HepG2 (cell line): Measurements from ENCODE around the gene ABCG4. TPM values are rescaled to one million over a fixed set of nuclear protein-coding genes. Genes with fewer than 3 reads are reported as not detected.

ENCODE experiments used
- ATF4 ChIP-seq, 2 experiments: fragments of 450-650 bp in 1 of 2; sonication (generic) in 1 of 2; formaldehyde crosslinking; IDR thresholded peaks; 2 replicates each; pipeline versions ENCODE4 v1.5.0 to v1.8.0; 2020 to 2022; ENCODE audit warnings: mild to moderate bottlenecking in 1 of 2, missing genetic modification reagents in 1 of 2
- BATF2 ChIP-seq: sonication (generic); formaldehyde crosslinking; IDR thresholded peaks from 2 replicates; pipeline ENCODE4 v1.8.0; 2022; ENCODE audit warnings: mild to moderate bottlenecking, missing genetic modification reagents, moderate library complexity
- BRD4 ChIP-seq: sonication (generic); formaldehyde crosslinking; IDR thresholded peaks from 2 replicates; pipeline ENCODE4 v1.4.0; 2020; ENCODE audit warnings: missing genetic modification reagents
- CBX2 ChIP-seq, 2 experiments: fragments of 200-600 bp in 1 of 2; sonication (generic); formaldehyde crosslinking in 1 of 2; IDR thresholded peaks; 2 replicates each; pipeline versions ENCODE4 v1.7.0 to v1.8.1; 2018 to 2022; ENCODE audit warnings: low read depth in 2 of 2, low read length in 1 of 2, mild to moderate bottlenecking in 1 of 2, missing genetic modification reagents in 1 of 2
- EED ChIP-seq: sonication (generic); formaldehyde crosslinking; IDR thresholded peaks from 2 replicates; pipeline ENCODE4 v1.5.0; 2020; ENCODE audit warnings: mild to moderate bottlenecking, missing genetic modification reagents
- GABPA ChIP-seq, 2 experiments: IDR thresholded peaks; 2 replicates each; pipeline ENCODE4 v1.6.1; 2011 to 2016; ENCODE audit warnings: low read depth in 2 of 2, low read length in 1 of 2, missing biosample characterization in 1 of 2, missing genetic modification characterization in 1 of 2
- GABPB1 ChIP-seq: IDR thresholded peaks from 2 replicates; pipeline ENCODE4 v1.6.1; 2016; ENCODE audit warnings: mild to moderate bottlenecking, missing genetic modification reagents, moderate library complexity, missing compliant biosample characterization
- POLR2G ChIP-seq: fragments of 200-400 bp; formaldehyde crosslinking; IDR thresholded peaks from 2 replicates; pipeline ENCODE4 v1.6.1; 2018; ENCODE audit warnings: mild to moderate bottlenecking, low read depth, low read length, moderate library complexity
- RAD21 ChIP-seq: fragments of 450-650 bp; formaldehyde crosslinking; IDR thresholded peaks from 2 replicates; pipeline ENCODE4 v1.5.0; 2020; ENCODE audit warnings: mild to moderate bottlenecking
- RXRA ChIP-seq: sonication (generic); formaldehyde crosslinking; IDR thresholded peaks from 2 replicates; pipeline ENCODE4 v1.5.1; 2020; ENCODE audit warnings: missing genetic modification reagents
- SAFB2 ChIP-seq: sonication (generic); formaldehyde crosslinking; IDR thresholded peaks from 2 replicates; pipeline ENCODE4 v1.5.1; 2020; ENCODE audit warnings: missing genetic modification reagents, low read depth, mild to moderate bottlenecking, borderline replicate concordance
- ZNF124 ChIP-seq: sonication (generic); formaldehyde crosslinking; IDR thresholded peaks from 2 replicates; pipeline ENCODE4 v1.4.0; 2020; ENCODE audit warnings: missing genetic modification reagents
- ZNF296 ChIP-seq: sonication (generic); formaldehyde crosslinking; conservative IDR thresholded peaks from 2 replicates; pipeline ENCODE4 v1.5.0; 2020; ENCODE audit warnings: mild to moderate bottlenecking, missing genetic modification reagents
- polyA plus RNA-seq, 8 experiments: library from polyadenylated mRNA; depleted of rRNA in 3 of 8; stranded (reverse) in 7 of 8; unstranded in 1 of 8; fragments of >200 nt; fragmentation: Illumina TruSeq in 4 of 8; extraction: Trizol in 4 of 8; gene quantifications; 2 replicates each; pipeline versions ENCODE4 v1.2.1 to v1.2.3, GENCODE V29; 2011 to 2016; ENCODE audit warnings: low read depth in 4 of 8, missing spikeins in 1 of 8, mixed read lengths in 1 of 8; ENCODE audit not compliant: insufficient read depth in 1 of 8
- total RNA-seq, 5 experiments: library from RNA; depleted of rRNA; stranded (reverse); fragments of >200 nt; fragmentation: Illumina TruSeq; extraction: Trizol; gene quantifications; 2 replicates each; pipeline ENCODE4 v1.2.3, GENCODE V29; 2016; ENCODE audit warnings: low read depth in 1 of 5
- TF ChIP-seq, protein P1 (sequence below): sonication (generic); formaldehyde crosslinking; IDR thresholded peaks from 2 replicates; pipeline ENCODE4 v1.4.0; 2020; ENCODE audit warnings: missing genetic modification reagents, borderline replicate concordance
- TF ChIP-seq, protein P2 (sequence below): sonication (generic); formaldehyde crosslinking; IDR thresholded peaks from 2 replicates; pipeline ENCODE4 v1.9.0; 2022; ENCODE audit warnings: missing genetic modification reagents, mild to moderate bottlenecking, borderline replicate concordance
- TF ChIP-seq, protein P3 (sequence below): IDR thresholded peaks from 2 replicates; pipeline ENCODE4 v1.6.1; 2016; ENCODE audit warnings: control low read depth
- TF ChIP-seq, protein P4 (sequence below): sonication (generic); formaldehyde crosslinking; IDR thresholded peaks from 2 replicates; pipeline ENCODE4 v1.4.0; 2020; ENCODE audit warnings: missing genetic modification reagents

The ABCG4 gene
- total and polyA plus RNA-seq, 2 of the 13 experiments (the other 11 are each of a cell fraction or from before 2014, with no cell fraction given), result not detected

- TF ChIP-seq, protein P1, sequence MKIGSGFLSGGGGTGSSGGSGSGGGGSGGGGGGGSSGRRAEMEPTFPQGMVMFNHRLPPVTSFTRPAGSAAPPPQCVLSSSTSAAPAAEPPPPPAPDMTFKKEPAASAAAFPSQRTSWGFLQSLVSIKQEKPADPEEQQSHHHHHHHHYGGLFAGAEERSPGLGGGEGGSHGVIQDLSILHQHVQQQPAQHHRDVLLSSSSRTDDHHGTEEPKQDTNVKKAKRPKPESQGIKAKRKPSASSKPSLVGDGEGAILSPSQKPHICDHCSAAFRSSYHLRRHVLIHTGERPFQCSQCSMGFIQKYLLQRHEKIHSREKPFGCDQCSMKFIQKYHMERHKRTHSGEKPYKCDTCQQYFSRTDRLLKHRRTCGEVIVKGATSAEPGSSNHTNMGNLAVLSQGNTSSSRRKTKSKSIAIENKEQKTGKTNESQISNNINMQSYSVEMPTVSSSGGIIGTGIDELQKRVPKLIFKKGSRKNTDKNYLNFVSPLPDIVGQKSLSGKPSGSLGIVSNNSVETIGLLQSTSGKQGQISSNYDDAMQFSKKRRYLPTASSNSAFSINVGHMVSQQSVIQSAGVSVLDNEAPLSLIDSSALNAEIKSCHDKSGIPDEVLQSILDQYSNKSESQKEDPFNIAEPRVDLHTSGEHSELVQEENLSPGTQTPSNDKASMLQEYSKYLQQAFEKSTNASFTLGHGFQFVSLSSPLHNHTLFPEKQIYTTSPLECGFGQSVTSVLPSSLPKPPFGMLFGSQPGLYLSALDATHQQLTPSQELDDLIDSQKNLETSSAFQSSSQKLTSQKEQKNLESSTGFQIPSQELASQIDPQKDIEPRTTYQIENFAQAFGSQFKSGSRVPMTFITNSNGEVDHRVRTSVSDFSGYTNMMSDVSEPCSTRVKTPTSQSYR, result 0 out of 2 replicates have a peak, but pooled peaks have one; percentile 10
- TF ChIP-seq GABPA (IDR thresholded peaks at IDR 0.05; ENCODE audit: low read depth, low read length), result peak; percentile 81
- TF ChIP-seq GABPA (CRISPR knock-in tag; IDR thresholded peaks at IDR 0.05; ENCODE audit: low read depth), result peak; percentile 93
- TF ChIP-seq ZNF296, result no peak
- peak; percentile 55; the same call in 1 of the 2 replicates for TF ChIP-seq ZNF124 (CRISPR knock-in tag)
- TF ChIP-seq, protein P2, sequence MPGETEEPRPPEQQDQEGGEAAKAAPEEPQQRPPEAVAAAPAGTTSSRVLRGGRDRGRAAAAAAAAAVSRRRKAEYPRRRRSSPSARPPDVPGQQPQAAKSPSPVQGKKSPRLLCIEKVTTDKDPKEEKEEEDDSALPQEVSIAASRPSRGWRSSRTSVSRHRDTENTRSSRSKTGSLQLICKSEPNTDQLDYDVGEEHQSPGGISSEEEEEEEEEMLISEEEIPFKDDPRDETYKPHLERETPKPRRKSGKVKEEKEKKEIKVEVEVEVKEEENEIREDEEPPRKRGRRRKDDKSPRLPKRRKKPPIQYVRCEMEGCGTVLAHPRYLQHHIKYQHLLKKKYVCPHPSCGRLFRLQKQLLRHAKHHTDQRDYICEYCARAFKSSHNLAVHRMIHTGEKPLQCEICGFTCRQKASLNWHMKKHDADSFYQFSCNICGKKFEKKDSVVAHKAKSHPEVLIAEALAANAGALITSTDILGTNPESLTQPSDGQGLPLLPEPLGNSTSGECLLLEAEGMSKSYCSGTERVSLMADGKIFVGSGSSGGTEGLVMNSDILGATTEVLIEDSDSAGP, result peak; percentile 89
- TF ChIP-seq, protein P3, sequence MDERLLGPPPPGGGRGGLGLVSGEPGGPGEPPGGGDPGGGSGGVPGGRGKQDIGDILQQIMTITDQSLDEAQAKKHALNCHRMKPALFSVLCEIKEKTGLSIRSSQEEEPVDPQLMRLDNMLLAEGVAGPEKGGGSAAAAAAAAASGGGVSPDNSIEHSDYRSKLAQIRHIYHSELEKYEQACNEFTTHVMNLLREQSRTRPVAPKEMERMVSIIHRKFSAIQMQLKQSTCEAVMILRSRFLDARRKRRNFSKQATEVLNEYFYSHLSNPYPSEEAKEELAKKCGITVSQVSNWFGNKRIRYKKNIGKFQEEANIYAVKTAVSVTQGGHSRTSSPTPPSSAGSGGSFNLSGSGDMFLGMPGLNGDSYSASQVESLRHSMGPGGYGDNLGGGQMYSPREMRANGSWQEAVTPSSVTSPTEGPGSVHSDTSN (CRISPR knock-in tag), result peak; percentile 89
- TF ChIP-seq, protein P4, sequence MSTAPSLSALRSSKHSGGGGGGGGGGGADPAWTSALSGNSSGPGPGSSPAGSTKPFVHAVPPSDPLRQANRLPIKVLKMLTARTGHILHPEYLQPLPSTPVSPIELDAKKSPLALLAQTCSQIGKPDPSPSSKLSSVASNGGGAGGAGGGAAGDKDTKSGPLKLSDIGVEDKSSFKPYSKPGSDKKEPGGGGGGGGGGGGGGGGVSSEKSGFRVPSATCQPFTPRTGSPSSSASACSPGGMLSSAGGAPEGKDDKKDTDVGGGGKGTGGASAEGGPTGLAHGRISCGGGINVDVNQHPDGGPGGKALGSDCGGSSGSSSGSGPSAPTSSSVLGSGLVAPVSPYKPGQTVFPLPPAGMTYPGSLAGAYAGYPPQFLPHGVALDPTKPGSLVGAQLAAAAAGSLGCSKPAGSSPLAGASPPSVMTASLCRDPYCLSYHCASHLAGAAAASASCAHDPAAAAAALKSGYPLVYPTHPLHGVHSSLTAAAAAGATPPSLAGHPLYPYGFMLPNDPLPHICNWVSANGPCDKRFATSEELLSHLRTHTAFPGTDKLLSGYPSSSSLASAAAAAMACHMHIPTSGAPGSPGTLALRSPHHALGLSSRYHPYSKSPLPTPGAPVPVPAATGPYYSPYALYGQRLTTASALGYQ (CRISPR knock-in tag), result no peak
- TF ChIP-seq GABPB1 (CRISPR knock-in tag), result peak; percentile 94
- TF ChIP-seq SAFB2 (CRISPR knock-in tag), result peak; percentile 60; the same call in 1 of the 2 replicates
- peak in 1 of 2 experiments; percentile 57; a peak in 1 of 4 replicates for TF ChIP-seq ATF4 (CRISPR knock-in tag; IDR thresholded peaks at IDR 0.05)
- TF ChIP-seq EED (CRISPR knock-in tag), result 0 out of 2 replicates have a peak, but pooled peaks have one; percentile 78
- TF ChIP-seq BATF2 (CRISPR knock-in tag), result 0 out of 2 replicates have a peak, but pooled peaks have one; percentile 47
- TF ChIP-seq RAD21 (CRISPR knock-in tag), result 0 out of 2 replicates have a peak, but pooled peaks have one; percentile 20
- TF ChIP-seq BRD4, result 0 out of 2 replicates have a peak, but pooled peaks have one; percentile 31
- no peak for TF ChIP-seq CBX2 (IDR thresholded peaks at IDR 0.05; ENCODE audit: low read depth, low read length)
- TF ChIP-seq CBX2 (CRISPR knock-in tag; IDR thresholded peaks at IDR 0.05; ENCODE audit: low read depth), result no peak
- peak; percentile 94 for TF ChIP-seq POLR2G
- TF ChIP-seq RXRA (CRISPR knock-in tag), result peak; percentile 55; the same call in 1 of the 2 replicates
These were observed 27.6 kb upstream of the ABCG4 start, which contains the start of gene HINFP (continued) for GRCh38 chr11:119121008-119121810.
